K562 (cell line): ENCODE data around the gene GP1BB. TPM values are rescaled to one million over a fixed set of nuclear protein-coding genes. Genes with fewer than 3 reads are reported as not detected.

Experiments used
- ATF1 ChIP-seq, 2 experiments: fragments of 450-650 bp in 1 of 2; IDR thresholded peaks; 2 replicates each; pipeline ENCODE4 v1.6.1; 2016; ENCODE audit warnings: missing compliant biosample characterization in 1 of 2, missing genetic modification characterization in 1 of 2
- BRD4 ChIP-seq: fragments of 200-600 bp; sonication (generic); IDR thresholded peaks from 2 replicates; pipeline ENCODE4 v1.6.1; 2017; ENCODE audit warnings: inconsistent platforms
- CHD1 ChIP-seq: fragments of 200-600 bp; sonication (generic); IDR thresholded peaks from one replicate; pipeline ENCODE4 v1.6.1; 2012; ENCODE audit warnings: mild to moderate bottlenecking, moderate library complexity, low read length, inconsistent platforms
- HDAC2 ChIP-seq: fragments of 450-650 bp; IDR thresholded peaks from 2 replicates; pipeline ENCODE4 v1.6.1; 2016; ENCODE audit warnings: mild to moderate bottlenecking
- HSF4 ChIP-seq: fragments of 250-450 bp; sonication (Bioruptor Pico); IDR thresholded peaks from 2 replicates; pipeline ENCODE4 v2.1.2; 2022; ENCODE audit warnings: mild to moderate bottlenecking, moderate library complexity, borderline replicate concordance
- JUND ChIP-seq, 2 experiments: IDR thresholded peaks; 2 replicates in 1 of 2; 3 replicates in 1 of 2; pipeline ENCODE4 v1.6.1; 2011; ENCODE audit warnings: borderline replicate concordance in 2 of 2, low read depth in 2 of 2, low read length in 2 of 2, improper control_type of control experiment in 1 of 2, missing biosample characterization in 1 of 2, missing genetic modification characterization in 1 of 2, missing genetic modification reagents in 1 of 2
- KAT7 ChIP-seq: sonication (generic); formaldehyde crosslinking; IDR thresholded peaks from 2 replicates; pipeline ENCODE4 v1.8.0; 2022; ENCODE audit warnings: missing genetic modification reagents, mild to moderate bottlenecking, borderline replicate concordance
- TOE1 ChIP-seq, 2 experiments: fragments of 450-650 bp in 1 of 2; sonication (generic) in 1 of 2; formaldehyde crosslinking in 1 of 2; IDR thresholded peaks; 2 replicates each; pipeline versions ENCODE4 v1.7.1 to v1.8.0; 2016 to 2022; ENCODE audit warnings: borderline replicate concordance in 2 of 2, mild to moderate bottlenecking in 2 of 2, antibody characterized with exemption in 1 of 2, inconsistent platforms in 1 of 2, low read depth in 1 of 2, missing genetic modification reagents in 1 of 2, moderate library complexity in 1 of 2
- ZNF239 ChIP-seq: fragments of 250-450 bp; sonication (Bioruptor Pico); IDR thresholded peaks from 2 replicates; pipeline ENCODE4 v1.4.0; 2020; ENCODE audit warnings: mild to moderate bottlenecking
- ZNF324 ChIP-seq: fragments of 250-450 bp; sonication (Bioruptor Pico); IDR thresholded peaks from 2 replicates; pipeline ENCODE4 v1.4.0; 2020; ENCODE audit warnings: mild to moderate bottlenecking
- polyA plus RNA-seq, 8 experiments: library from polyadenylated mRNA; depleted of rRNA in 4 of 8; stranded (reverse) in 5 of 8; unstranded in 3 of 8; fragments of >200 nt; fragmentation: Nextera tagmentation in 2 of 8; fragmentation: Illumina TruSeq in 1 of 8; extraction: Ambion mirVana in 2 of 8; extraction: Trizol in 1 of 8; gene quantifications; 2 replicates each; pipeline versions ENCODE4 v1.2.1 to v1.2.3, GENCODE V29; 2011 to 2014; ENCODE audit warnings: inconsistent platforms in 1 of 8, missing spikeins in 1 of 8
- total RNA-seq, 7 experiments: library from RNA; depleted of rRNA in 6 of 7; stranded (reverse); fragments of >200 nt in 6 of 7; fragmentation: Illumina TruSeq in 2 of 7; extraction: Trizol in 2 of 7; gene quantifications; 2 replicates each; pipeline versions ENCODE4 v1.2.1 to v1.2.3, GENCODE V29; 2011 to 2021; ENCODE audit warnings: low replicate concordance in 1 of 7
- TF ChIP-seq, protein P1 (sequence below): fragments of 450-650 bp; IDR thresholded peaks from 2 replicates; pipeline ENCODE4 v1.6.1; 2016
- TF ChIP-seq, protein P2 (sequence below), 2 experiments: fragments of 250-450 bp in 1 of 2; fragments of 450-650 bp in 1 of 2; sonication (Bioruptor Pico) in 1 of 2; IDR thresholded peaks; 2 replicates each; pipeline versions ENCODE4 v1.6.1 to v1.8.0; 2016 to 2021; ENCODE audit warnings: mild to moderate bottlenecking in 2 of 2, moderate library complexity in 2 of 2, missing compliant biosample characterization in 1 of 2, missing genetic modification characterization in 1 of 2
- TF ChIP-seq, protein P3 (sequence below): fragments of 450-650 bp; IDR thresholded peaks from 2 replicates; pipeline ENCODE4 v1.6.1; 2016; ENCODE audit warnings: borderline replicate concordance
- TF ChIP-seq, protein P4 (sequence below), 2 experiments: fragments of 450-650 bp in 1 of 2; sonication (generic) in 1 of 2; formaldehyde crosslinking; conservative IDR thresholded peaks; 2 replicates each; pipeline versions ENCODE4 v1.4.0 to v1.8.1; 2020 to 2022; ENCODE audit warnings: mild to moderate bottlenecking in 1 of 2, missing genetic modification reagents in 1 of 2
- TF ChIP-seq, protein P5 (sequence below): fragments of 450-650 bp; formaldehyde crosslinking; IDR thresholded peaks from 2 replicates; pipeline ENCODE4 v1.4.0; 2020; ENCODE audit warnings: mild to moderate bottlenecking, moderate library complexity

The GP1BB gene
- total and polyA plus RNA-seq, 9 of the 15 experiments (the other 6 are each of a cell fraction or from before 2014, with no cell fraction given), result 0.69 to 162 (median 2.8) TPM

DNA sequence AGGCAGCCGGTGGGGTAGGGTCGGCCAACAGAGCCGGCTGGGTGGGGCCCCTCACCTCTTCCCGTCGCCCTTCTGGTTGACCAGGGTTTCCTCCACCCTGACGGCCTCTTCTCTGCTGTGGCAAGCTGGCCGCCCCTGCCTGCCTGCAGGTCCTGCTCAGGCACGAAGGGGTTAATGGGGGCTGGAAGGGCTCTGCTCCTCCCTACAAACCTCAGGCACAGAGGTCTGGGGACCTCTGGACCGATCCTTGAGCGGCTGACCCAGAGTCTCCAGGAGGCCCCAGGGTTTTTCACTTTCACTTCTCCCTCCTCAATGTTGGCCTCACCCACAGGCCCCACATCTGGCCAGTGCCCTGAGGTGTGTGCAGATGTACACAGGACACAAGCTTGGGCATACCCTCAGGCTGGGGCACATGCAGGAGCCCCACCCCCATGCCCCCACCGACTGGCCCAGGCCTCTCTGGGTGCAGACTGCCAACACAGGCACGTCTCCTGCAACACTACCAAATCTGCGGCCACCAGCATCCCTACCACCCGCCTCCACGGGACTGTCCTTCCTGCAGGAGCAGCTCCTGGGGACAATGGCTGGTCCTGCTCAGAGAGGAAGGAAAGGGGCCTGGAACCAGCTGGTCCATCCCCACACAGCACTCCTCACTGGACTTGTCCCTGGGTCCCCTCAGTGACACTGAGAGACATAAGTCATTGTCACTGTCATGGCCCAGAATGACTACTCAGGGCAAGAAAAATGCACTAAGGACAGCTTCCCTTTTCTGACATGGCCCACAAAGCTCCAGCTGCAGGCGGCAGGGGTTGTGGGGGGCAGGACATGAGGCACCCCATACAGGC is 34.0 kb downstream of the GP1BB start (continued):
- 0 out of 2 replicates have a peak, but pooled peaks have one; percentile 31 for TF ChIP-seq HSF4 (CRISPR knock-in tag)
- TF ChIP-seq BRD4, result peak; percentile 20; the same call in 1 of the 2 replicates
- TF ChIP-seq HDAC2, result 0 out of 2 replicates have a peak, but pooled peaks have one; percentile 27
- 0 out of 2 replicates have a peak, but pooled peaks have one; percentile 4 for TF ChIP-seq ATF1 (CRISPR knock-in tag; IDR thresholded peaks at IDR 0.05)
- TF ChIP-seq ATF1 (tag; IDR thresholded peaks at IDR 0.05), result no peak
- TF ChIP-seq, protein P1, sequence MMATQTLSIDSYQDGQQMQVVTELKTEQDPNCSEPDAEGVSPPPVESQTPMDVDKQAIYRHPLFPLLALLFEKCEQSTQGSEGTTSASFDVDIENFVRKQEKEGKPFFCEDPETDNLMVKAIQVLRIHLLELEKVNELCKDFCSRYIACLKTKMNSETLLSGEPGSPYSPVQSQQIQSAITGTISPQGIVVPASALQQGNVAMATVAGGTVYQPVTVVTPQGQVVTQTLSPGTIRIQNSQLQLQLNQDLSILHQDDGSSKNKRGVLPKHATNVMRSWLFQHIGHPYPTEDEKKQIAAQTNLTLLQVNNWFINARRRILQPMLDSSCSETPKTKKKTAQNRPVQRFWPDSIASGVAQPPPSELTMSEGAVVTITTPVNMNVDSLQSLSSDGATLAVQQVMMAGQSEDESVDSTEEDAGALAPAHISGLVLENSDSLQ, result peak; percentile 85
- peak; percentile 11; the same call in 1 of the 2 replicates for TF ChIP-seq TOE1 (IDR thresholded peaks at IDR 0.05; ENCODE audit: borderline replicate concordance)
- TF ChIP-seq TOE1 (CRISPR knock-in tag; IDR thresholded peaks at IDR 0.05; ENCODE audit: borderline replicate concordance, low read depth), result no peak
- TF ChIP-seq, protein P2, sequence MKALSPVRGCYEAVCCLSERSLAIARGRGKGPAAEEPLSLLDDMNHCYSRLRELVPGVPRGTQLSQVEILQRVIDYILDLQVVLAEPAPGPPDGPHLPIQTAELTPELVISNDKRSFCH (CRISPR knock-in tag; IDR thresholded peaks at IDR 0.05), result no peak
- TF ChIP-seq, protein P2 (tag; IDR thresholded peaks at IDR 0.05), result peak; percentile 36; the same call in 1 of the 2 replicates
- TF ChIP-seq ZNF324, result no peak
- TF ChIP-seq, protein P3, sequence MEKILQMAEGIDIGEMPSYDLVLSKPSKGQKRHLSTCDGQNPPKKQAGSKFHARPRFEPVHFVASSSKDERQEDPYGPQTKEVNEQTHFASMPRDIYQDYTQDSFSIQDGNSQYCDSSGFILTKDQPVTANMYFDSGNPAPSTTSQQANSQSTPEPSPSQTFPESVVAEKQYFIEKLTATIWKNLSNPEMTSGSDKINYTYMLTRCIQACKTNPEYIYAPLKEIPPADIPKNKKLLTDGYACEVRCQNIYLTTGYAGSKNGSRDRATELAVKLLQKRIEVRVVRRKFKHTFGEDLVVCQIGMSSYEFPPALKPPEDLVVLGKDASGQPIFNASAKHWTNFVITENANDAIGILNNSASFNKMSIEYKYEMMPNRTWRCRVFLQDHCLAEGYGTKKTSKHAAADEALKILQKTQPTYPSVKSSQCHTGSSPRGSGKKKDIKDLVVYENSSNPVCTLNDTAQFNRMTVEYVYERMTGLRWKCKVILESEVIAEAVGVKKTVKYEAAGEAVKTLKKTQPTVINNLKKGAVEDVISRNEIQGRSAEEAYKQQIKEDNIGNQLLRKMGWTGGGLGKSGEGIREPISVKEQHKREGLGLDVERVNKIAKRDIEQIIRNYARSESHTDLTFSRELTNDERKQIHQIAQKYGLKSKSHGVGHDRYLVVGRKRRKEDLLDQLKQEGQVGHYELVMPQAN, result no peak
- no peak for TF ChIP-seq ZNF239 (CRISPR knock-in tag)
- peak; percentile 4; the same call in 1 of the 2 replicates for TF ChIP-seq JUND (IDR thresholded peaks at IDR 0.05; ENCODE audit: borderline replicate concordance, low read depth, low read length)
- no peak for TF ChIP-seq JUND (tag; IDR thresholded peaks at IDR 0.05; ENCODE audit: borderline replicate concordance, low read depth, low read length)
- TF ChIP-seq, protein P4, sequence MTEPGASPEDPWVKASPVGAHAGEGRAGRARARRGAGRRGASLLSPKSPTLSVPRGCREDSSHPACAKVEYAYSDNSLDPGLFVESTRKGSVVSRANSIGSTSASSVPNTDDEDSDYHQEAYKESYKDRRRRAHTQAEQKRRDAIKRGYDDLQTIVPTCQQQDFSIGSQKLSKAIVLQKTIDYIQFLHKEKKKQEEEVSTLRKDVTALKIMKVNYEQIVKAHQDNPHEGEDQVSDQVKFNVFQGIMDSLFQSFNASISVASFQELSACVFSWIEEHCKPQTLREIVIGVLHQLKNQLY (CRISPR knock-in tag; conservative IDR thresholded peaks at IDR 0.05), result peak in 1 of 2 experiments; percentile 71; a peak in 1 of 4 replicates
- TF ChIP-seq, protein P5, sequence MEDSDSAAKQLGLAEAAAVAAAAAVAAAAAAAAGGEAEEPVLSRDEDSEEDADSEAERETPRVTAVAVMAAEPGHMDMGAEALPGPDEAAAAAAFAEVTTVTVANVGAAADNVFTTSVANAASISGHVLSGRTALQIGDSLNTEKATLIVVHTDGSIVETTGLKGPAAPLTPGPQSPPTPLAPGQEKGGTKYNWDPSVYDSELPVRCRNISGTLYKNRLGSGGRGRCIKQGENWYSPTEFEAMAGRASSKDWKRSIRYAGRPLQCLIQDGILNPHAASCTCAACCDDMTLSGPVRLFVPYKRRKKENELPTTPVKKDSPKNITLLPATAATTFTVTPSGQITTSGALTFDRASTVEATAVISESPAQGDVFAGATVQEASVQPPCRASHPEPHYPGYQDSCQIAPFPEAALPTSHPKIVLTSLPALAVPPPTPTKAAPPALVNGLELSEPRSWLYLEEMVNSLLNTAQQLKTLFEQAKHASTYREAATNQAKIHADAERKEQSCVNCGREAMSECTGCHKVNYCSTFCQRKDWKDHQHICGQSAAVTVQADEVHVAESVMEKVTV, result no peak
- TF ChIP-seq CHD1, result peak; percentile 96
- no peak for TF ChIP-seq KAT7 (CRISPR knock-in tag)
- TF ChIP-seq, all 486 proteins: peak for 37
